Keratinocyte (primary cell): Measurements from ENCODE around the gene CEMIP2. TPM values are rescaled to one million over a fixed set of nuclear protein-coding genes. Genes with fewer than 3 reads are reported as not detected.

ENCODE experiments used
- DNase-seq: peaks from one replicate; pipeline ENCODE4 v3.0.0-alpha.2; 2011; ENCODE audit warnings: low read depth, missing footprints, low spot score
- FAIRE-seq: peaks from 2 replicates; lab custom pipeline; 2011; peaks lifted over from hg19 to GRCh38; lab: Jason Lieb, UNC
- H2AFZ ChIP-seq: 2 replicates; pipeline ENCODE4 v1.6.0; 2012; ENCODE audit warnings: low read length, control low read depth, inconsistent platforms; ENCODE audit not compliant: control insufficient read depth
- H3K27ac ChIP-seq: 2 replicates; pipeline ENCODE4 v1.5.1; 2011; ENCODE audit warnings: low read length; ENCODE audit not compliant: control insufficient read depth, insufficient read depth
- H3K27me3 ChIP-seq: 3 replicates; pipeline ENCODE4 v1.6.0; 2011; ENCODE audit warnings: low read length; ENCODE audit not compliant: control insufficient read depth, insufficient read depth; ENCODE audit errors: extremely low read depth
- H3K36me3 ChIP-seq, 2 experiments: 2 replicates in 1 of 2; 3 replicates in 1 of 2; pipeline ENCODE4 v1.5.1; 2011; ENCODE audit warnings: low read length in 2 of 2, mild to moderate bottlenecking in 1 of 2; ENCODE audit not compliant: control insufficient read depth in 2 of 2, insufficient read depth in 2 of 2; ENCODE audit errors: extremely low read depth in 1 of 2
- H3K4me1 ChIP-seq: 3 replicates; pipeline ENCODE4 v1.5.1; 2011; ENCODE audit warnings: low read length; ENCODE audit not compliant: control insufficient read depth, insufficient read depth; ENCODE audit errors: extremely low read depth
- H3K4me2 ChIP-seq: 3 replicates; pipeline ENCODE4 v1.6.0; 2011; ENCODE audit warnings: low read depth, low read length; ENCODE audit not compliant: control insufficient read depth, insufficient read depth; ENCODE audit errors: extremely low read depth
- H3K4me3 ChIP-seq, 3 experiments: fragments of 200-600 bp in 1 of 3; sonication (generic) in 1 of 3; 2 replicates in 2 of 3; 3 replicates in 1 of 3; pipeline ENCODE4 v1.5.1; 2011 to 2016; ENCODE audit warnings: low read length in 3 of 3, mild to moderate bottlenecking in 3 of 3, control low read depth in 2 of 3, inconsistent platforms in 1 of 3, low read depth in 1 of 3, mixed read lengths in 1 of 3, mixed run types in 1 of 3, moderate library complexity in 1 of 3; ENCODE audit not compliant: control insufficient read depth in 2 of 3, insufficient read depth in 2 of 3; ENCODE audit errors: extremely low read depth in 1 of 3
- H3K79me2 ChIP-seq: 2 replicates; pipeline ENCODE4 v1.6.0; 2012; ENCODE audit warnings: low read length; ENCODE audit not compliant: control insufficient read depth, insufficient read depth
- H3K9ac ChIP-seq: 3 replicates; pipeline ENCODE4 v1.6.0; 2011; ENCODE audit warnings: low read length; ENCODE audit not compliant: control insufficient read depth, insufficient read depth; ENCODE audit errors: extremely low read depth
- H3K9me1 ChIP-seq: 3 replicates; pipeline ENCODE4 v1.6.0; 2011; ENCODE audit warnings: low read length; ENCODE audit not compliant: control insufficient read depth, insufficient read depth; ENCODE audit errors: extremely low read depth
- H3K9me3 ChIP-seq: 2 replicates; pipeline ENCODE4 v1.5.1; 2012; ENCODE audit warnings: low read depth, low read length; ENCODE audit not compliant: control insufficient read depth
- H4K20me1 ChIP-seq: 3 replicates; pipeline ENCODE4 v1.6.0; 2011; ENCODE audit warnings: low read length; ENCODE audit not compliant: control insufficient read depth, insufficient read depth; ENCODE audit errors: extremely low read depth
- CTCF ChIP-seq, 3 experiments: IDR thresholded peaks in 1 of 3; conservative IDR thresholded peaks in 1 of 3; optimal IDR thresholded peaks in 1 of 3; 2 replicates in 2 of 3; 3 replicates in 1 of 3; pipeline versions ENCODE3 to v1.5.1; 2011; ENCODE audit warnings: low read length in 3 of 3, mild to moderate bottlenecking in 3 of 3, moderate library complexity in 2 of 3, control low read depth in 1 of 3, inconsistent platforms in 1 of 3; ENCODE audit not compliant: insufficient read depth in 2 of 3; ENCODE audit errors: extremely low read depth in 1 of 3
- EZH2 ChIP-seq: IDR thresholded peaks from one replicate; pipeline ENCODE4 v1.6.1; 2012; ENCODE audit warnings: inconsistent platforms, mild to moderate bottlenecking, low read length, moderate library complexity
- dilution Hi-C: fragments of 300-500 bp; cut with MboI; formaldehyde crosslinking; loops from one replicate; pipeline ENCODE4 v1.7.0; 2020; ENCODE audit warnings: low sequenced_read_pairs; ENCODE audit not compliant: extremely low pct_ligation_motif_present
- polyA plus RNA-seq, 5 experiments: library from polyadenylated mRNA; depleted of rRNA in 3 of 5; stranded (reverse) in 3 of 5; stranded (forward) in 1 of 5; unstranded in 1 of 5; fragments of >200 nt; gene quantifications; 1 replicate in 1 of 5; 2 replicates in 3 of 5; 3 replicates in 1 of 5; pipeline versions ENCODE4 v1.2.1 to v1.2.3, GENCODE V29; 2011 to 2012; ENCODE audit warnings: missing spikeins in 2 of 5, low read depth in 1 of 5, low replicate concordance in 1 of 5

Gene CEMIP2
- polyA plus RNA-seq, 1 donor (not counting 4 experiments of a cell fraction or from before 2014, with no cell fraction given), result 47.7 TPM

GRCh38 chr9:71790296-71790695, 22.0 kb upstream of the CEMIP2 start:
- no peak overlapping the region for H3K27ac ChIP-seq
- no peak overlapping the region for H3K9ac ChIP-seq
- DNase-seq, result no peak
- H2AFZ ChIP-seq, result no peak overlapping the region
- no peaks in the 10 kb centered on the region for H3K9me1 ChIP-seq
- H3K9me3 ChIP-seq, result no peaks in the 10 kb centered on the region
- H3K4me3 ChIP-seq, result no peak overlapping the region
- dilution Hi-C loops, result no loop called here
- no peaks in the 10 kb centered on the region for H3K4me1 ChIP-seq
- TF ChIP-seq EZH2, result no peak
- TF ChIP-seq CTCF (optimal IDR thresholded peaks at IDR 0.05 in 1 of 3, IDR thresholded peaks at IDR 0.05 in 1 of 3, conservative IDR thresholded peaks at IDR 0.05 in 1 of 3; ENCODE audit: extremely low read depth in 1 of 3, insufficient read depth in 2 of 3, low read length in 3 of 3), result no peak
- H3K4me2 ChIP-seq, result no peak overlapping the region
- H4K20me1 ChIP-seq, result no peaks in the 10 kb centered on the region
- FAIRE-seq, result no peak
- no peaks in the 10 kb centered on the region for H3K79me2 ChIP-seq
- no peaks in the 10 kb centered on the region for H3K36me3 ChIP-seq
- H3K27me3 ChIP-seq, result no peaks in the 10 kb centered on the region

- DNase-seq (peak; percentile 89), FAIRE-seq (peak; percentile 92)
- Histone ChIP-seq H3K4me2 (peak overlapping the region; percentile 68), H3K27me3 (no peaks in the 10 kb centered on the region), H2AFZ (peak overlapping the region; percentile 62), H3K27ac (peak overlapping the region; percentile 73), H3K36me3 (no peaks in the 10 kb centered on the region), H3K79me2 (no peaks in the 10 kb centered on the region), H3K4me3 (peak overlapping the region in 1 of 3 experiments; percentile 24), H3K9me1 (no peaks in the 10 kb centered on the region), H4K20me1 (no peaks in the 10 kb centered on the region), H3K9ac (peak overlapping the region; percentile 29), H3K4me1 (peaks cover 24% of the 10 kb centered on the region), H3K9me3 (no peaks in the 10 kb centered on the region)
- no peak for TF ChIP-seq EZH2
- TF ChIP-seq CTCF (optimal IDR thresholded peaks at IDR 0.05 in 1 of 3, IDR thresholded peaks at IDR 0.05 in 1 of 3, conservative IDR thresholded peaks at IDR 0.05 in 1 of 3; ENCODE audit: extremely low read depth in 1 of 3, insufficient read depth in 2 of 3, low read length in 3 of 3), result peak in 1 of 3 experiments; percentile 30
- dilution Hi-C loops, result no loop called here
Observed at GRCh38 chr9:71783120-71783523, 14.8 kb upstream of the CEMIP2 start.
